UCSD-AML1 (cell line): ENCODE results near the gene NFE2L3.
"Not testable (repeated sequence)": the region's sequence is repeated elsewhere in the genome, so short reads cannot be mapped to it uniquely, and the experiment has no call there.

ENCODE experiments used
- DNase-seq: peaks from one replicate; lab custom pipeline; 2025; ENCODE audit not compliant: unreplicated experiment; lab: John Stamatoyannopoulos, UW

Gene NFE2L3

GRCh38 chr7:26151953-26152781 lies at the start of gene NFE2L3:
Gene NFE2L3 (plus strand): TSS chr7:26152198. CDS start chr7:26152499, 301 bp downstream.
- DNase-seq = peak; percentile 81

GRCh38 chr7:26103596-26103995 lies 48.4 kb upstream of the NFE2L3 start:
- DNase-seq = no peak

- DNase-seq = no peak
Observed at GRCh38 chr7:26105236-26105635, 46.8 kb upstream of the NFE2L3 start.

GRCh38 chr7:26105931-26106330 lies 46.1 kb upstream of the NFE2L3 start:
- DNase-seq = no peak

- DNase-seq = no peak
Observed at GRCh38 chr7:26112203-26112740, 39.7 kb upstream of the NFE2L3 start.

- no peak for DNase-seq
Observed at GRCh38 chr7:26115650-26116049, 36.3 kb upstream of the NFE2L3 start.

- peak; percentile 7 for DNase-seq
Observed at GRCh38 chr7:26117142-26117807, 34.7 kb upstream of the NFE2L3 start.

- no peak for DNase-seq
Observed at GRCh38 chr7:26117970-26118369, 34.0 kb upstream of the NFE2L3 start.

GRCh38 chr7:26122745-26123144 lies 29.3 kb upstream of the NFE2L3 start:
- DNase-seq = no peak

GRCh38 chr7:26124775-26125174 lies 27.2 kb upstream of the NFE2L3 start:
- DNase-seq = not testable (repeated sequence)

GRCh38 chr7:26127411-26127810 lies 24.6 kb upstream of the NFE2L3 start:
- DNase-seq = no peak

- no peak for DNase-seq
Observed at GRCh38 chr7:26131056-26131589, 20.9 kb upstream of the NFE2L3 start.

- no peak for DNase-seq
Observed at GRCh38 chr7:26135076-26135475, 16.9 kb upstream of the NFE2L3 start.

GRCh38 chr7:26135551-26135950 lies 16.4 kb upstream of the NFE2L3 start:
- no peak for DNase-seq

- no peak for DNase-seq
Observed at GRCh38 chr7:26136831-26137230, 15.2 kb upstream of the NFE2L3 start.

GRCh38 chr7:26140380-26140779 lies 11.6 kb upstream of the NFE2L3 start:
- DNase-seq = no peak

GRCh38 chr7:26141077-26141476 lies 10.9 kb upstream of the NFE2L3 start:
- no peak for DNase-seq

GRCh38 chr7:26143298-26144048 lies 8.5 kb upstream of the NFE2L3 start:
- DNase-seq = no peak

- DNase-seq = no peak
Observed at GRCh38 chr7:26144184-26145080, 7.6 kb upstream of the NFE2L3 start.

- no peak for DNase-seq
Observed at GRCh38 chr7:26145238-26145637, 6.8 kb upstream of the NFE2L3 start.
